Activated CD4-positive, alpha-beta T cell treated with anti-CD3 and anti-CD28 coated beads, Interleukin-2, amount 10 ng/mL, durations not matched to agents 7 days and 5 days (primary cell): ENCODE measurements around the gene YEATS2. TPM values are rescaled to one million over a fixed set of nuclear protein-coding genes. Genes with fewer than 3 reads are reported as not detected.
"Not testable (repeated sequence)": the region's sequence is repeated elsewhere in the genome, so short reads cannot be mapped to it uniquely, and the experiment has no call there.

Source experiments
- CTCF ChIA-PET: fragments of 350-600 bp; sonication (Branson Sonifier 250); formaldehyde crosslinking; loops from one replicate; lab custom pipeline; 2021; ENCODE audit warnings: antibody characterized with exemption; lab: Charles Lee
- POLR2A ChIA-PET: fragments of 350-600 bp; sonication (Branson Sonifier 250); formaldehyde crosslinking; loops from one replicate; lab custom pipeline; 2021; ENCODE audit warnings: antibody characterized with exemption; lab: Charles Lee
- DNase-seq: peaks from one replicate; pipeline ENCODE4 v3.0.0-alpha.2; 2020
- H3K27ac Mint-ChIP-seq: one replicate; pipeline ENCODE4 v1.8.0; 2021; ENCODE audit warnings: mild to moderate bottlenecking, moderate library complexity, mixed read lengths
- H3K27me3 Mint-ChIP-seq: one replicate; pipeline ENCODE4 v1.8.0; 2021; ENCODE audit warnings: mixed read lengths
- H3K36me3 Mint-ChIP-seq: one replicate; pipeline ENCODE4 v1.8.0; 2021; ENCODE audit warnings: low read depth, mixed read lengths
- H3K4me1 Mint-ChIP-seq: one replicate; pipeline ENCODE4 v1.8.0; 2021; ENCODE audit warnings: mixed read lengths
- H3K4me3 Mint-ChIP-seq: one replicate; pipeline ENCODE4 v1.8.0; 2021; ENCODE audit warnings: mild to moderate bottlenecking, moderate library complexity, mixed read lengths
- H3K9me3 Mint-ChIP-seq: one replicate; pipeline ENCODE4 v1.8.0; 2021; ENCODE audit warnings: mixed read lengths
- total RNA-seq, 2 experiments: library from RNA; stranded (reverse); gene quantifications; one replicate each; pipeline ENCODE4 v1.2.3, GENCODE V29; 2021

YEATS2 gene
- total RNA-seq, 2 experiments from 2014 or later = 48.2 to 48.7 TPM

- no peaks in the 10 kb centered on the region for H3K27me3 Mint-ChIP-seq
- H3K4me1 Mint-ChIP-seq = no peaks in the 10 kb centered on the region
- ChIA-PET CTCF (interaction anchor here (1.0 to 1.6 kb wide), 2 partner anchors 13 to 60 kb away, joined by 3 to 5 read pairs; no protein-coding TSS in a partner anchor), POLR2A (interaction anchor here (0.6 kb wide), 1 partner anchor 18 kb away, joined by 4 read pairs; no protein-coding TSS in a partner anchor)
- H3K9me3 Mint-ChIP-seq = no peaks in the 10 kb centered on the region
- H3K27ac Mint-ChIP-seq = no peak overlapping the region
- peaks cover 67% of the 10 kb centered on the region for H3K36me3 Mint-ChIP-seq
- no peak overlapping the region for H3K4me3 Mint-ChIP-seq
- DNase-seq = no peak
Observed at GRCh38 chr3:183728204-183728603, 30.6 kb downstream of the YEATS2 start.

GRCh38 chr3:183730361-183730760 is 32.8 kb downstream of the YEATS2 start:
- H3K36me3 Mint-ChIP-seq = peaks cover 77% of the 10 kb centered on the region
- CTCF ChIA-PET = no interaction called here

GRCh38 chr3:183731611-183732010 is 34.0 kb downstream of the YEATS2 start:
- Mint-ChIP-seq H3K27me3 (no peaks in the 10 kb centered on the region), H3K9me3 (no peaks in the 10 kb centered on the region), H3K4me1 (no peaks in the 10 kb centered on the region), H3K4me3 (no peak overlapping the region), H3K27ac (no peak overlapping the region), H3K36me3 (peaks cover 75% of the 10 kb centered on the region)
- ChIA-PET CTCF (no interaction called here), POLR2A (no interaction called here)
- DNase-seq = no peak

More at GRCh38 chr3:183730361-183730760, 32.8 kb downstream of the YEATS2 start:
- Mint-ChIP-seq H3K9me3 (no peaks in the 10 kb centered on the region), H3K27me3 (no peaks in the 10 kb centered on the region), H3K4me1 (no peaks in the 10 kb centered on the region), H3K4me3 (no peak overlapping the region), H3K27ac (peak overlapping the region; percentile 41)
- POLR2A ChIA-PET = no interaction called here
- no peak for DNase-seq

GRCh38 chr3:183733553-183733952 is 36.0 kb downstream of the YEATS2 start:
- ChIA-PET CTCF (no interaction called here), POLR2A (no interaction called here)
- Mint-ChIP-seq H3K36me3 (peaks cover 75% of the 10 kb centered on the region), H3K4me1 (no peaks in the 10 kb centered on the region), H3K27me3 (no peaks in the 10 kb centered on the region), H3K27ac (no peak overlapping the region), H3K9me3 (peaks cover 5% of the 10 kb centered on the region), H3K4me3 (no peak overlapping the region)
- no peak for DNase-seq

- Mint-ChIP-seq H3K9me3 (peaks cover 5% of the 10 kb centered on the region), H3K4me1 (no peaks in the 10 kb centered on the region), H3K4me3 (no peak overlapping the region), H3K36me3 (peaks cover 69% of the 10 kb centered on the region), H3K27me3 (no peaks in the 10 kb centered on the region), H3K27ac (no peak overlapping the region)
- DNase-seq = no peak
- POLR2A ChIA-PET = no interaction called here
- CTCF ChIA-PET = interaction anchor here (0.9 kb wide), 1 partner anchor 149 kb away, joined by 4 read pairs; no protein-coding TSS in a partner anchor
Observed at GRCh38 chr3:183734750-183735494, 37.3 kb downstream of the YEATS2 start.

- Mint-ChIP-seq H3K27ac (no peak overlapping the region), H3K4me1 (no peaks in the 10 kb centered on the region), H3K4me3 (no peak overlapping the region), H3K9me3 (peaks cover 5% of the 10 kb centered on the region), H3K27me3 (no peaks in the 10 kb centered on the region), H3K36me3 (peaks cover 66% of the 10 kb centered on the region)
- ChIA-PET CTCF (interaction anchor here (0.6 kb wide), 1 partner anchor 587 kb away, joined by 3 read pairs; no protein-coding TSS in a partner anchor), POLR2A (no interaction called here)
- DNase-seq = no peak
Observed at GRCh38 chr3:183737116-183737515, 39.5 kb downstream of the YEATS2 start.

- H3K36me3 Mint-ChIP-seq = peaks cover 45% of the 10 kb centered on the region
- POLR2A ChIA-PET, H3K4me3 Mint-ChIP-seq, H3K4me1 Mint-ChIP-seq, H3K27ac Mint-ChIP-seq, H3K27me3 Mint-ChIP-seq, DNase-seq, H3K9me3 Mint-ChIP-seq: not testable (repeated sequence)
- CTCF ChIA-PET = interaction anchor here (1.0 to 1.2 kb wide), 2 partner anchors 23 to 31 kb away, joined by 3 to 5 read pairs; no protein-coding TSS in a partner anchor
Observed at GRCh38 chr3:183740154-183740553, 42.6 kb downstream of the YEATS2 start.

GRCh38 chr3:183743231-183743630 is 45.6 kb downstream of the YEATS2 start:
- Mint-ChIP-seq H3K27ac (no peak overlapping the region), H3K4me1 (no peaks in the 10 kb centered on the region), H3K27me3 (no peaks in the 10 kb centered on the region), H3K36me3 (peaks cover 39% of the 10 kb centered on the region), H3K4me3 (no peak overlapping the region), H3K9me3 (no peaks in the 10 kb centered on the region)
- CTCF ChIA-PET = interaction anchor here (0.9 kb wide), 1 partner anchor 112 kb away, joined by 5 read pairs; no protein-coding TSS in a partner anchor
- POLR2A ChIA-PET = no interaction called here
- no peak for DNase-seq

GRCh38 chr3:183745300-183746098 is 47.9 kb downstream of the YEATS2 start:
- H3K27me3 Mint-ChIP-seq = no peaks in the 10 kb centered on the region
- no peaks in the 10 kb centered on the region for H3K9me3 Mint-ChIP-seq
- peaks cover 43% of the 10 kb centered on the region for H3K36me3 Mint-ChIP-seq
- ChIA-PET CTCF (no interaction called here), POLR2A (no interaction called here)
- DNase-seq = no peak
- no peak overlapping the region for H3K27ac Mint-ChIP-seq
- no peak overlapping the region for H3K4me3 Mint-ChIP-seq
- H3K4me1 Mint-ChIP-seq = no peaks in the 10 kb centered on the region

GRCh38 chr3:183754052-183754451 is 56.5 kb downstream of the YEATS2 start:
- no peak overlapping the region for H3K4me3 Mint-ChIP-seq
- H3K27ac Mint-ChIP-seq = no peak overlapping the region
- H3K27me3 Mint-ChIP-seq = no peaks in the 10 kb centered on the region
- CTCF ChIA-PET = interaction anchor here (1.9 kb wide), 1 partner anchor 13 kb away, joined by 8 read pairs; no protein-coding TSS in a partner anchor
- H3K36me3 Mint-ChIP-seq = peaks cover 51% of the 10 kb centered on the region
- H3K4me1 Mint-ChIP-seq = no peaks in the 10 kb centered on the region
- POLR2A ChIA-PET = no interaction called here
- H3K9me3 Mint-ChIP-seq = no peaks in the 10 kb centered on the region
- DNase-seq = no peak

- no peak overlapping the region for H3K27ac Mint-ChIP-seq
Observed at GRCh38 chr3:183762304-183762703, 64.7 kb downstream of the YEATS2 start.

GRCh38 chr3:183764847-183765731 is 67.5 kb downstream of the YEATS2 start:
- Mint-ChIP-seq H3K27ac (peak overlapping the region; percentile 4), H3K4me1 (peaks cover 25% of the 10 kb centered on the region), H3K9me3 (no peaks in the 10 kb centered on the region), H3K27me3 (no peaks in the 10 kb centered on the region), H3K4me3 (no peak overlapping the region), H3K36me3 (peaks cover 36% of the 10 kb centered on the region)
- DNase-seq = no peak
- ChIA-PET POLR2A (interaction anchor here (0.6 kb wide), 1 partner anchor 150 kb away, joined by 3 read pairs; no protein-coding TSS in a partner anchor), CTCF (interaction anchor here (0.6 to 2.8 kb wide), 3 partner anchors 21 to 681 kb away, joined by 3 to 10 read pairs (median 4); no protein-coding TSS in a partner anchor)

More at GRCh38 chr3:183762304-183762703, 64.7 kb downstream of the YEATS2 start:
- ChIA-PET CTCF (interaction anchor here (1.0 kb wide), 1 partner anchor 64 kb away, joined by 4 read pairs; no protein-coding TSS in a partner anchor), POLR2A (no interaction called here)
- Mint-ChIP-seq H3K4me3 (no peak overlapping the region), H3K4me1 (peaks cover 25% of the 10 kb centered on the region), H3K27me3 (no peaks in the 10 kb centered on the region), H3K36me3 (peaks cover 43% of the 10 kb centered on the region), H3K9me3 (no peaks in the 10 kb centered on the region)
- DNase-seq = no peak
